ENCODE measurements around the gene STBD1. TPM values are rescaled to one million over a fixed set of nuclear protein-coding genes. Genes with fewer than 3 reads are reported as not detected.

STBD1 gene
- total RNA-seq, 1 experiment from 2014 or later, result not detected

- Histone ChIP-seq H3K4me1 (ENCODE audit: insufficient read depth, low read length, poor library complexity, severe bottlenecking) (no peaks in the 10 kb centered on the region), H3K27me3 (replicated peaks; ENCODE audit: insufficient read depth, low read depth, low read length, poor library complexity) (no peaks in the 10 kb centered on the region), H3K27ac (ENCODE audit: low read depth, low read length, poor library complexity, severe bottlenecking) (no peak overlapping the region), H3K9me3 (ENCODE audit: low read depth, low read length, poor library complexity, severe bottlenecking) (no peaks in the 10 kb centered on the region), H3K4me3 (ENCODE audit: low read depth, low read length, poor library complexity, severe bottlenecking) (no peak overlapping the region), H3K36me3 (ENCODE audit: insufficient read depth, low read length, poor library complexity, severe bottlenecking) (no peaks in the 10 kb centered on the region)
- ChIA-PET POLR2A (ENCODE audit: low non-redundant PET) (no interaction called here), CTCF (no interaction called here)
- no peak for DNase-seq (ENCODE audit: low spot score)
- BruUV-seq (replicated peaks), result no TSS peak
- intact Hi-C loops (cut with micrococcal nuclease; ENCODE audit: unreplicated experiment), result no loop called here
- TF ChIP-seq CTCF (conservative IDR thresholded peaks at IDR 0.05; ENCODE audit: low read depth, low read length), result no peak
- TF ChIP-seq EZH2 (IDR thresholded peaks at IDR 0.05; ENCODE audit: borderline replicate concordance, low read depth, low read length, poor library complexity, severe bottlenecking), result no peak
Observed at GRCh38 chr4:76300012-76300411, 6.5 kb upstream of the STBD1 start.

DNA sequence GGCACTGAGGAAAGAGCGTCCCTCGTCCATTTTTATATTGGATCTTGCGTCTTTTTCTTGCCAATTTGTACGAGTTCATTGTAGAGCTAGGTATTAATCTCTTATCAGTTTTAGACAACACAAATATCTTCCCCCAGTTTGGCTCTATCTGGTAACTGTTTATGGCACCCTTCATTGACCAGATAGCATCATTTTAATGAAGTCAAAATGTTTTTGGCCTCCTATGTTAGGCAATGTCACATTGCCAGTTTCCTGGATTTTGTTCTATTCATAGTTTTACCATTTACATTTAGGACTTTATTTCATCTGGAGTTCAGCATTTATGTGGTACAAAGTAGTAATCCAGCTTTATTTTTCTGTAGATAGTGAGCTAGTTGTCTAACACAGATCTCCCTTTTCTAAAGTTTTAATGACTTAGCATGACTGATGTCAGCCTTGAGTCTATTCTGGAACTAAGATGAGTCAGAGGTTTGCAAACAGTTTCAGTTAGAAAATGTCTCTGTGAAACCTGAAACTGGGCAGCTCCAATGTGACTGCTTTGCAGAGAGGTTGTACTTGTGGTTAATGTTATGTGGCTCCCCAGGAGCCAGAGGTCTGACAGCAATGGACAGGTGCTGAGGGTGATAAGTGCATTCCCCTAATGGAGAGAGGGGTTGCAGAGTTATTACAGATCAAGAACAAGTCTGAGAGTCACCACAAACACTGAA is 5.3 kb upstream of the STBD1 start:
- DNase-seq (ENCODE audit: low spot score), result no peak
- no peak overlapping the region for H3K27ac ChIP-seq (ENCODE audit: low read depth, low read length, poor library complexity, severe bottlenecking)
- intact Hi-C loops (cut with micrococcal nuclease; ENCODE audit: unreplicated experiment), result no loop called here

DNA sequence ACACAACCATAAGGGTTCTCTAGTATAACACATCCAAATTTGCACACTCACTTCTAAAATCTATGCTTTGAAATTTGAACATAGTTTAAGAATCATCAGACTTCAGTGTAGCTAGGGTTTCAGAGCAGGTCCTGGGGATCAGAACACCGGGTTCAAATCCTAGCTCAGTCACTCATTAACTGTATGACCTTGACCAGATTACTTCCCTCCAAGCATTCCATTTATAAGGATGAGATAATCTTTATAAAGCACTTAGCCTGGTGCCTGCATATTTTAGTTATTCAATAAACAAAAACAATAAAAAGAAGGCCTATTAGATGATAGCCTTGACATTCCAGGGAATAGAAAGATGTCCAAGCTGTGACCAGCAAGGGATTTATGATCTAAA is 4.8 kb upstream of the STBD1 start:
- no peak for DNase-seq (ENCODE audit: low spot score)
- Histone ChIP-seq H3K36me3 (ENCODE audit: insufficient read depth, low read length, poor library complexity, severe bottlenecking) (no peaks in the 10 kb centered on the region), H3K4me1 (ENCODE audit: insufficient read depth, low read length, poor library complexity, severe bottlenecking) (no peaks in the 10 kb centered on the region), H3K27me3 (replicated peaks; ENCODE audit: insufficient read depth, low read depth, low read length, poor library complexity) (peaks cover under 1% of the 10 kb centered on the region), H3K9me3 (ENCODE audit: low read depth, low read length, poor library complexity, severe bottlenecking) (no peaks in the 10 kb centered on the region), H3K27ac (ENCODE audit: low read depth, low read length, poor library complexity, severe bottlenecking) (no peak overlapping the region), H3K4me3 (ENCODE audit: low read depth, low read length, poor library complexity, severe bottlenecking) (no peak overlapping the region)
- ChIA-PET POLR2A (ENCODE audit: low non-redundant PET) (no interaction called here), CTCF (no interaction called here)
- no TSS peak for BruUV-seq (replicated peaks)
- no peak for TF ChIP-seq CTCF (conservative IDR thresholded peaks at IDR 0.05; ENCODE audit: low read depth, low read length)
- TF ChIP-seq EZH2 (IDR thresholded peaks at IDR 0.05; ENCODE audit: borderline replicate concordance, low read depth, low read length, poor library complexity, severe bottlenecking), result no peak
- intact Hi-C loops (cut with micrococcal nuclease; ENCODE audit: unreplicated experiment), result no loop called here

More for the DNA sequence above, 5.3 kb upstream of the STBD1 start:
- no peak for TF ChIP-seq CTCF (conservative IDR thresholded peaks at IDR 0.05; ENCODE audit: low read depth, low read length)
- TF ChIP-seq EZH2 (IDR thresholded peaks at IDR 0.05; ENCODE audit: borderline replicate concordance, low read depth, low read length, poor library complexity, severe bottlenecking), result no peak
- no peak overlapping the region for H3K4me3 ChIP-seq (ENCODE audit: low read depth, low read length, poor library complexity, severe bottlenecking)
- H3K4me1 ChIP-seq (ENCODE audit: insufficient read depth, low read length, poor library complexity, severe bottlenecking), result no peaks in the 10 kb centered on the region
- CTCF ChIA-PET, result no interaction called here
- POLR2A ChIA-PET (ENCODE audit: low non-redundant PET), result no interaction called here
- no TSS peak for BruUV-seq (replicated peaks)
- no peaks in the 10 kb centered on the region for H3K36me3 ChIP-seq (ENCODE audit: insufficient read depth, low read length, poor library complexity, severe bottlenecking)
- H3K27me3 ChIP-seq (replicated peaks; ENCODE audit: insufficient read depth, low read depth, low read length, poor library complexity), result no peaks in the 10 kb centered on the region
- no peaks in the 10 kb centered on the region for H3K9me3 ChIP-seq (ENCODE audit: low read depth, low read length, poor library complexity, severe bottlenecking)

All from A673 (cell line).